BJ (cell line): ENCODE data around the gene NOC2L. TPM values are rescaled to one million over a fixed set of nuclear protein-coding genes. Genes with fewer than 3 reads are reported as not detected.
A peak's percentile ranks its signal among the peaks of the same experiment; 100 is the strongest.

Experiments
- CTCF ChIA-PET: fragments of 350-600 bp; formaldehyde crosslinking; extraction: SDS; loops from one replicate; lab custom pipeline; 2021; ENCODE audit warnings: antibody characterized with exemption, inconsistent platforms; lab: Yijun Ruan, JAX
- POLR2A ChIA-PET: fragments of 300-600 bp; sonication (Branson Sonifier 250); formaldehyde crosslinking; extraction: SDS; loops from one replicate; lab custom pipeline; 2021; ENCODE audit warnings: antibody characterized with exemption; lab: Charles Lee
- DNase-seq: peaks from one replicate; pipeline ENCODE4 v3.0.0-alpha.2; 2011; ENCODE audit warnings: low read depth
- H3K27me3 ChIP-seq: 2 replicates; pipeline ENCODE4 v1.6.0; 2011; ENCODE audit warnings: low read length; ENCODE audit not compliant: control insufficient read depth, insufficient read depth
- H3K36me3 ChIP-seq: 2 replicates; pipeline ENCODE4 v1.5.1; 2011; ENCODE audit warnings: low read length; ENCODE audit not compliant: control insufficient read depth, insufficient read depth
- H3K4me3 ChIP-seq: 2 replicates; pipeline ENCODE4 v1.5.1; 2011; ENCODE audit warnings: low read depth, mild to moderate bottlenecking, control low read depth, low read length
- polyA plus RNA-seq: library from polyadenylated mRNA; depleted of rRNA; stranded (reverse); fragments of >200 nt; gene quantifications from 2 replicates; pipeline ENCODE4 v1.2.3, GENCODE V29; 2011
- TF ChIP-seq, protein P1 (sequence below): IDR thresholded peaks from 2 replicates; pipeline ENCODE4 v1.5.1; 2011; ENCODE audit warnings: low read depth, mild to moderate bottlenecking, control low read depth, inconsistent platforms, low read length, moderate library complexity; ENCODE audit not compliant: insufficient read depth

Gene NOC2L
- polyA plus RNA-seq, 1 experiment = 49.7 TPM

DNA sequence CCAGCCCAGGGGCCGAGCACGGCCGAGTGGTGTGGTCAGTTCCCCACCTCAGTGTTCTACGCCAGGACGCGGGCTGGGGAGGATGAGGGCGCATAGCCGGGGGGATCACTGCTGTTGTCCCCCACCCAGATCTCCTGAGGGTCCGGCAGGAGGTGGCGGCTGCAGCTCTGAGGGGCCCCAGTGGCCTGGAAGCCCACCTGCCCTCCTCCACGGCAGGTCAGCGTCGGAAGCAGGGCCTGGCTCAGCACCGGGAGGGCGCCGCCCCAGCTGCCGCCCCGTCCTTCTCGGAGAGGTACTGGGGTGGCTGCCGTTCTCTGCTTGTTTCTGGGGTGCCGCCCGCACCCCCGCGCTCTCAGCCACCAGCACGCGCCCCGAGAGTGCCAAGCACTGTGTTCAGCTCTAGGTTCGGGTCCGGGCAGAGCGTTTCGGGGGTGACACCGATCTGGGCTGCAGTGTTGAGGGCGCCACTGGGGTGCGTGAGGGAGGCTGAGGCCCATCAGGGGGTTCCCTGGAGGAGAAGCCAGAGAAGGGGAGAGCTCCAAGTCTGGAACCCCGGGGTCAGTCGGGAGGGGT lies 18.0 kb downstream of the NOC2L start:
- no peaks in the 10 kb centered on the region for H3K27me3 ChIP-seq
- ChIA-PET CTCF (interaction anchor here (1.0 to 2.0 kb wide), 5 partner anchors 10 to 123 kb away, joined by 3 to 9 read pairs (median 6); no protein-coding TSS in a partner anchor), POLR2A (no interaction called here)
- TF ChIP-seq, protein P1, sequence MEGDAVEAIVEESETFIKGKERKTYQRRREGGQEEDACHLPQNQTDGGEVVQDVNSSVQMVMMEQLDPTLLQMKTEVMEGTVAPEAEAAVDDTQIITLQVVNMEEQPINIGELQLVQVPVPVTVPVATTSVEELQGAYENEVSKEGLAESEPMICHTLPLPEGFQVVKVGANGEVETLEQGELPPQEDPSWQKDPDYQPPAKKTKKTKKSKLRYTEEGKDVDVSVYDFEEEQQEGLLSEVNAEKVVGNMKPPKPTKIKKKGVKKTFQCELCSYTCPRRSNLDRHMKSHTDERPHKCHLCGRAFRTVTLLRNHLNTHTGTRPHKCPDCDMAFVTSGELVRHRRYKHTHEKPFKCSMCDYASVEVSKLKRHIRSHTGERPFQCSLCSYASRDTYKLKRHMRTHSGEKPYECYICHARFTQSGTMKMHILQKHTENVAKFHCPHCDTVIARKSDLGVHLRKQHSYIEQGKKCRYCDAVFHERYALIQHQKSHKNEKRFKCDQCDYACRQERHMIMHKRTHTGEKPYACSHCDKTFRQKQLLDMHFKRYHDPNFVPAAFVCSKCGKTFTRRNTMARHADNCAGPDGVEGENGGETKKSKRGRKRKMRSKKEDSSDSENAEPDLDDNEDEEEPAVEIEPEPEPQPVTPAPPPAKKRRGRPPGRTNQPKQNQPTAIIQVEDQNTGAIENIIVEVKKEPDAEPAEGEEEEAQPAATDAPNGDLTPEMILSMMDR = no peak
- peak overlapping the region; percentile 16 for H3K4me3 ChIP-seq
- no peak for DNase-seq
- peaks cover 4% of the 10 kb centered on the region; the same call in 1 of the 2 replicates for H3K36me3 ChIP-seq

DNA sequence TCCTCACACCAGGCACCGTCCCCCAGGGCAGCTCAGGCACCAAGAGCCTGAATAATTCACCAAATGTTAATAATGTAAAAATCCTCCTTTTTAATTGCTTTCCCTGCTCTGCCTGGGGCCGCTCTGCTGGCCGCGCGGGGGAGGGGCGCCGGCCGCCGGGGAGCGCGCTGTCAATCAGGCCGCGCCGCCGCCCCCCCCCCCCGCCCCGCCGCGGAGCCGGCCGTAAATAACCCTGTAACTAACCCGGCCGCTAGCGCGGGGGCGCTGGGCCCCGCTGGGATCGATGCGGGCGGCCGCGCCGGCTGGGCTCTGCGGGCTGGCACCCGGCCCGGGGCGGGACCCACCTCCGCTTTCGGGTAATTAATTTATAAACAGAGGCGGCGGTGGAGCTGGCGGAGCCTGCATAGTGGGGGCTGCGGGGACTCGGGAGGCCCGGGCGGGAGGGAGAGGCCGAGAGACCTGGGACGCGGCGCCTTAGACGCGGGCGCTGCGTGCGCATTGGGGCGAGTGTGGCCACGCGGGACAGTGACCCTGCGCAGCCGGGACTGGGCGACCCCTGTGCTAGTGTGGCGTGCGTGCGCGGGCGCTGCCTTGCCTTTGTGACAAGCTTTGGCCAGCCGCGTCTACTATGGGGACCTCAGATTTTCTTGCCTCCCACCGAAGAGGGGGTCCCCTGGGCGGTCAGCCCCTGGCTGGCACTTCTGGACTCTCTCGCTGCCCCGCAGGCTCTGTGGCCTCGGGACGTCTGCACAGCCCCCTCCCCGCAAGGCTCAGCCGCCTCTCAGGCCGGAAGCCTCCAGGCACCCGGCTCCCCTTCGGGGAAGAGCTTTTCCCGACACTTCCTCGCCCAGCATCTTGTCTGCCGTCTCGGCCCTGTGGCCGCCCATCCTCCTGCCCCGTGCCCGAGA lies 18.7 kb downstream of the NOC2L start:
- CTCF ChIA-PET = interaction anchor here (1.0 to 2.0 kb wide), 7 partner anchors 9 to 123 kb away, joined by 3 to 9 read pairs (median 6); no protein-coding TSS in a partner anchor
- DNase-seq = no peak

GRCh38 chr1:939511-940106 lies 19.4 kb downstream of the NOC2L start:
- CTCF ChIA-PET = interaction anchor here (1.4 to 2.2 kb wide), 6 partner anchors 8 to 44 kb away, joined by 3 to 9 read pairs (median 6); partner anchors contain the start of gene NOC2L

More for the DNA sequence above, 18.7 kb downstream of the NOC2L start:
- POLR2A ChIA-PET = no interaction called here
- TF ChIP-seq, protein P1 = no peak
- no peak overlapping the region for H3K4me3 ChIP-seq
- H3K36me3 ChIP-seq = peaks cover 2% of the 10 kb centered on the region; the same call in 1 of the 2 replicates
- no peaks in the 10 kb centered on the region for H3K27me3 ChIP-seq

DNA sequence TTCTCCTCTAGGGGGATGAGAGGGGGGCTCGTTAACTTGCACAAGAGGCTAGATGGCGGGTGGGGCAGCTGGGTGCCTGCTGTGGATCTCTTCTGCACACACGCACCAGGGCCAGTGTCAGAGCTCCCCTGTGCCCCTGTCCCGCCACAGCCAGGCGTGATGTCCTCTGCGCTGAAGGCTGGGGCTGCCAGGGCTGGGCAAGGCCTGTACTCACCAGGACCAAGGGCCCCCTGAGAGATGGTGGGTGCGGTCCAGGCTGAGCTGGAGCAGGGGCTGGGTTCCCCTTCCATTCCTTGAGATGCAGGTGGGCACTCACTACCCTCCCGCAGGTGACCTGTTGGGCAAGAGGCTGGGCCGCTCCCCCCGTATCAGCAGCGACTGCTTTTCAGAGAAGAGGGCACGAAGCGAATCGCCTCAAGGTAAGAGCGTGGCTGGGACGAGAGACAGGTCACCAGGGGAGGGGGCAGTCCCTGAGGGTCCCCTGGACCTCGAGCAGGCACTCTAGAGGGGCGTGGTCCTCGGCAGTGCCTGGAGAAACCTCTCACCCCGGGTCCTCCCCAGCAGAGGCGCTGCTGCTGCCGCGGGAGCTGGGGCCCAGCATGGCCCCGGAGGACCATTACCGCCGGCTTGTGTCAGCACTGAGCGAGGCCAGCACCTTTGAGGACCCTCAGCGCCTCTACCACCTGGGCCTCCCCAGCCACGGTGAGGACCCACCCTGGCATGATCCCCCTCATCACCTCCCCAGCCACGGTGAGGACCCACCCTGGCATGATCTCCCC lies 20.2 kb downstream of the NOC2L start:
- Histone ChIP-seq H3K36me3 (no peaks in the 10 kb centered on the region; the same call in 1 of the 2 replicates), H3K27me3 (no peaks in the 10 kb centered on the region), H3K4me3 (no peak overlapping the region)
- ChIA-PET POLR2A (no interaction called here), CTCF (interaction anchor here (0.8 to 2.9 kb wide), 11 partner anchors 9 to 64 kb away, joined by 3 to 28 read pairs (median 4); partner anchors contain the start of gene NOC2L)
- no peak for DNase-seq
- TF ChIP-seq, protein P1 = no peak

More at GRCh38 chr1:939511-940106, 19.4 kb downstream of the NOC2L start:
- DNase-seq = no peak
- POLR2A ChIA-PET = no interaction called here
- no peaks in the 10 kb centered on the region for H3K27me3 ChIP-seq
- no peak overlapping the region for H3K4me3 ChIP-seq
- TF ChIP-seq, protein P1 = no peak
- H3K36me3 ChIP-seq = no peaks in the 10 kb centered on the region; the same call in 1 of the 2 replicates
